H1 (cell line): ENCODE data around the gene PFN4. TPM values are rescaled to one million over a fixed set of nuclear protein-coding genes. Genes with fewer than 3 reads are reported as not detected.

Experiments used
- CTCF ChIA-PET: fragments of 300-600 bp; sonication (Branson Sonifier 250); formaldehyde crosslinking; loops from one replicate; lab custom pipeline; 2021; ENCODE audit not compliant: partially characterized antibody; lab: Charles Lee
- POLR2A ChIA-PET: fragments of 300-600 bp; sonication (Branson Sonifier 250); formaldehyde crosslinking; loops from one replicate; lab custom pipeline; 2021; ENCODE audit warnings: inconsistent platforms; ENCODE audit not compliant: partially characterized antibody; lab: Charles Lee
- DNase-seq, 2 experiments: peaks; one replicate each; pipeline versions ENCODE4 v3.0.0 to v3.0.0-alpha.2; 2010 to 2022; ENCODE audit warnings: low spot score in 2 of 2, low read depth in 1 of 2, mixed read lengths in 1 of 2
- FAIRE-seq: peaks from 2 replicates; lab custom pipeline; 2011; peaks lifted over from hg19 to GRCh38; lab: Jason Lieb, UNC
- H2AFZ ChIP-seq: 2 replicates; pipeline ENCODE4 v1.8.1; 2012; ENCODE audit warnings: low read length, inconsistent platforms
- H2AK5ac ChIP-seq: 2 replicates; pipeline ENCODE4 v1.6.1; 2013; ENCODE audit warnings: low read depth, low read length
- H2BK120ac ChIP-seq: replicated peaks from 2 replicates; pipeline ENCODE3; 2013; ENCODE audit warnings: low read depth, low read length, inconsistent platforms
- H2BK12ac ChIP-seq: 2 replicates; pipeline ENCODE4 v1.6.1; 2013; ENCODE audit warnings: low read depth, low read length
- H2BK15ac ChIP-seq: 2 replicates; pipeline ENCODE4 v1.6.1; 2013; ENCODE audit warnings: low read length
- H2BK20ac ChIP-seq: 2 replicates; pipeline ENCODE4 v1.6.1; 2013; ENCODE audit warnings: low read length
- H2BK5ac ChIP-seq: 2 replicates; pipeline ENCODE4 v1.6.1; 2013; ENCODE audit warnings: low read depth, low read length
- H3K14ac ChIP-seq: 2 replicates; pipeline ENCODE4 v1.6.1; 2013; ENCODE audit warnings: inconsistent platforms; ENCODE audit not compliant: insufficient read length
- H3K18ac ChIP-seq: 2 replicates; pipeline ENCODE4 v1.6.1; 2013; ENCODE audit warnings: low read length; ENCODE audit errors: extremely low read depth
- H3K23ac ChIP-seq: 2 replicates; pipeline ENCODE4 v1.6.1; 2013; ENCODE audit warnings: inconsistent platforms; ENCODE audit not compliant: insufficient read length
- H3K23me2 ChIP-seq: 2 replicates; pipeline ENCODE4 v1.6.1; 2013; ENCODE audit warnings: low read depth, low read length
- H3K27ac ChIP-seq: 2 replicates; pipeline ENCODE4 v1.6.1; 2011; ENCODE audit warnings: low read depth, low read length, inconsistent platforms
- H3K27me3 ChIP-seq, 4 experiments: replicated peaks in 1 of 4; 1 replicate in 1 of 4; 2 replicates in 3 of 4; pipeline versions ENCODE4 v1.6.1 to v1.8.1; 2011 to 2013; ENCODE audit warnings: low read length in 3 of 4, mild to moderate bottlenecking in 3 of 4, inconsistent platforms in 2 of 4, mixed read lengths in 2 of 4, moderate library complexity in 1 of 4; ENCODE audit not compliant: control insufficient read depth in 3 of 4, insufficient read depth in 3 of 4; ENCODE audit errors: extremely low read depth in 1 of 4
- H3K36me3 ChIP-seq, 4 experiments: 2 replicates each; pipeline versions ENCODE4 v1.6.1 to v1.8.1; 2011 to 2013; ENCODE audit warnings: mild to moderate bottlenecking in 4 of 4, low read length in 3 of 4, moderate library complexity in 2 of 4, control low read depth in 1 of 4, inconsistent platforms in 1 of 4; ENCODE audit not compliant: insufficient read depth in 4 of 4, control insufficient read depth in 2 of 4
- H3K4ac ChIP-seq: replicated peaks from 2 replicates; pipeline ENCODE3; 2013; ENCODE audit warnings: low read length, low read depth, mixed read lengths, inconsistent platforms; ENCODE audit not compliant: insufficient read length
- H3K4me1 ChIP-seq, 4 experiments: replicated peaks in 1 of 4; 1 replicate in 1 of 4; 2 replicates in 3 of 4; pipeline versions ENCODE4 v1.6.1 to v1.8.1; 2011 to 2013; ENCODE audit warnings: low read length in 3 of 4, inconsistent platforms in 2 of 4, mixed read lengths in 1 of 4; ENCODE audit not compliant: insufficient read depth in 4 of 4, control insufficient read depth in 3 of 4
- H3K4me2 ChIP-seq, 2 experiments: 2 replicates each; pipeline versions ENCODE4 v1.6.1 to v1.8.1; 2011 to 2013; ENCODE audit warnings: low read depth in 2 of 2, low read length in 2 of 2, control low read depth in 1 of 2, inconsistent platforms in 1 of 2, mild to moderate bottlenecking in 1 of 2; ENCODE audit not compliant: insufficient read depth in 1 of 2
- H3K4me3 ChIP-seq, 4 experiments: fragments of 200-600, 300-600 bp in 1 of 4; sonication (generic), shearing (Covaris generic), sonication (Bioruptor Twin) in 1 of 4; 2 replicates each; pipeline versions ENCODE4 v1.5.1 to v1.8.1; 2011 to 2016; ENCODE audit warnings: low read length in 4 of 4, low read depth in 3 of 4, control low read depth in 2 of 4, inconsistent platforms in 2 of 4, mild to moderate bottlenecking in 2 of 4, mixed read lengths in 1 of 4, moderate library complexity in 1 of 4; ENCODE audit not compliant: insufficient read depth in 2 of 4; ENCODE audit errors: extremely low read depth in 1 of 4
- H3K56ac ChIP-seq: replicated peaks from 2 replicates; pipeline ENCODE3; 2013; ENCODE audit warnings: low read depth, mild to moderate bottlenecking, mixed read lengths, low read length, inconsistent platforms; ENCODE audit not compliant: insufficient read length
- H3K79me1 ChIP-seq: 2 replicates; pipeline ENCODE4 v1.6.1; 2013; ENCODE audit warnings: low read depth, low read length, control low read depth
- H3K79me2 ChIP-seq, 2 experiments: 2 replicates each; pipeline versions ENCODE4 v1.6.1 to v1.8.1; 2012 to 2013; ENCODE audit warnings: low read length in 2 of 2, mild to moderate bottlenecking in 2 of 2, inconsistent platforms in 1 of 2; ENCODE audit not compliant: insufficient read depth in 2 of 2, control insufficient read depth in 1 of 2
- H3K9ac ChIP-seq, 4 experiments: replicated peaks in 1 of 4; 1 replicate in 1 of 4; 2 replicates in 3 of 4; pipeline versions ENCODE4 v1.6.1 to v1.8.1; 2011 to 2013; ENCODE audit warnings: low read depth in 3 of 4, low read length in 3 of 4, control low read depth in 2 of 4, mild to moderate bottlenecking in 2 of 4, moderate library complexity in 2 of 4, inconsistent platforms in 1 of 4; ENCODE audit errors: extremely low read depth in 1 of 4
- H3K9me3 ChIP-seq, 2 experiments: 2 replicates each; pipeline versions ENCODE4 v1.6.1 to v1.8.1; 2012 to 2013; ENCODE audit warnings: mild to moderate bottlenecking in 2 of 2, moderate library complexity in 2 of 2, control low read depth in 1 of 2, inconsistent platforms in 1 of 2, low read depth in 1 of 2, low read length in 1 of 2, mixed read lengths in 1 of 2; ENCODE audit not compliant: insufficient read depth in 2 of 2
- H4K20me1 ChIP-seq, 2 experiments: replicated peaks in 1 of 2; 2 replicates each; pipeline versions ENCODE3 to v1.8.1; 2011 to 2013; ENCODE audit warnings: inconsistent platforms in 2 of 2, low read length in 2 of 2, mild to moderate bottlenecking in 1 of 2; ENCODE audit not compliant: insufficient read depth in 2 of 2, control insufficient read depth in 1 of 2
- H4K5ac ChIP-seq: 2 replicates; pipeline ENCODE4 v1.6.1; 2013; ENCODE audit warnings: low read length, low read depth, mixed read lengths, inconsistent platforms; ENCODE audit not compliant: insufficient read length
- H4K8ac ChIP-seq: 2 replicates; pipeline ENCODE4 v1.8.0; 2013; ENCODE audit warnings: mild to moderate bottlenecking, moderate library complexity, low read length, inconsistent platforms; ENCODE audit not compliant: insufficient read depth; ENCODE audit errors: extremely low read depth
- H4K91ac ChIP-seq: replicated peaks from 2 replicates; pipeline ENCODE3; 2013; ENCODE audit warnings: low read length, mixed read lengths, inconsistent platforms; ENCODE audit not compliant: insufficient read length
- RXRA ChIP-seq: IDR thresholded peaks from 2 replicates; pipeline ENCODE4 v1.6.1; 2011; ENCODE audit warnings: low read depth, mild to moderate bottlenecking, low read length, moderate library complexity; ENCODE audit not compliant: insufficient read depth
- TEAD4 ChIP-seq: IDR thresholded peaks from 2 replicates; pipeline ENCODE4 v1.6.1; 2012; ENCODE audit warnings: low read depth, low read length, inconsistent platforms, mixed read lengths
- WGBS, 2 experiments: shearing (Covaris generic) in 1 of 2; methylation state at CpG; one replicate each; pipeline versions ENCODE4 v1.1.6 to v1.1.7; 2013 to 2015; ENCODE audit warnings: low lambda C conversion rate in 2 of 2, mixed read lengths in 2 of 2, inconsistent platforms in 1 of 2, low coverage in 1 of 2, missing lambda C conversion rate in 1 of 2; ENCODE audit not compliant: insufficient replicate concordance in 2 of 2, insufficient coverage in 1 of 2, insufficient read length in 1 of 2; ENCODE audit errors: extremely low coverage in 1 of 2, missing lambda C conversion rate in 1 of 2; 5-methylcytosine and 5-hydroxymethylcytosine counted together
- long read RNA-seq, 2 experiments: library from RNA in 1 of 2; library from capped mRNA in 1 of 2; stranded (forward); transcript quantifications; one replicate each; pipeline ENCODE4 v2.0.0, GENCODE V29; 2021; ENCODE audit warnings: inconsistent platforms in 1 of 2
- polyA minus RNA-seq, 3 experiments: library from RNA; depleted of rRNA, polyadenylated mRNA; stranded (reverse); fragments of >200 nt; gene quantifications; 1 replicate in 2 of 3; 2 replicates in 1 of 3; pipeline ENCODE4 v1.2.3, GENCODE V29; 2011
- polyA plus RNA-seq, 7 experiments: library from polyadenylated mRNA; depleted of rRNA in 3 of 7; stranded (reverse) in 5 of 7; unstranded in 2 of 7; fragments of >200 nt in 5 of 7; fragments of 200-250 nt in 2 of 7; gene quantifications; 1 replicate in 5 of 7; 2 replicates in 1 of 7; 4 replicates in 1 of 7; pipeline versions ENCODE4 v1.2.1 to v1.2.3, GENCODE V29; 2011 to 2013; ENCODE audit warnings: missing spikeins in 2 of 7, mixed read lengths in 2 of 7
- total RNA-seq: library from RNA; stranded (reverse); fragmentation: NEBNext Ultra II Directional; extraction: Animal tissue kit (Norgen Biotek cat#: 25700); gene quantifications from 2 replicates; pipeline ENCODE4 v1.2.1, GENCODE V29; 2021

The PFN4 gene
- not detected in 2 replicates for total RNA-seq
- polyA plus RNA-seq (2011; rRNA removed): not detected in 2 replicates
- 0.17 TPM for polyA plus RNA-seq (2011; cell fraction: cytosol; rRNA removed)
- polyA plus RNA-seq (2011; cell fraction: nucleus; rRNA removed): not detected
- polyA plus RNA-seq (2012, experiment 1 of 2): 0.48 TPM in 1 of 4 replicates, not detected in the others
- polyA plus RNA-seq (2012, experiment 2 of 2): not detected
- polyA plus RNA-seq (2013, experiment 1 of 2): 0.55 TPM
- 0.31 TPM for polyA plus RNA-seq (2013, experiment 2 of 2)
- not detected in 2 replicates for polyA minus RNA-seq (2011; rRNA and poly(A)+ RNA removed)
- 2.6 TPM for polyA minus RNA-seq (2011; cell fraction: cytosol; rRNA and poly(A)+ RNA removed)
- 3.8 TPM for polyA minus RNA-seq (2011; cell fraction: nucleus; rRNA and poly(A)+ RNA removed)
- long read RNA-seq, experiment 1: 0 reads
- long read RNA-seq, experiment 2: 0 reads

GRCh38 chr2:24123195-24123921 is at the start of gene PFN4, which contains the start of gene FAM228B:
Gene PFN4, minus strand, starts transcription at chr2:24123334. Its CDS starts 799 bp downstream, at chr2:24122535.
Gene FAM228B, plus strand, starts transcription at chr2:24123469. Its CDS starts 893 bp downstream, at chr2:24124362.
- Histone ChIP-seq H3K4ac (peak within 1 kb of the TSS; percentile 87), H3K56ac (peak within 1 kb of the TSS; percentile 54), H2BK20ac (peak within 1 kb of the TSS; percentile 64; the same call in 1 of the 2 replicates), H3K27me3 (peaks cover 0 to 10% (median 4%) of the 10 kb centered on the region in 4 experiments; a peak in 4 of 7 replicates), H3K4me1 (peaks cover 4 to 7% (median 6%) of the 10 kb centered on the region in 4 experiments; a peak in 6 of 7 replicates), H3K79me1 (no peaks in the 10 kb centered on the region), H3K36me3 (no peaks in the 10 kb centered on the region), H3K79me2 (no peaks in the 10 kb centered on the region), H3K9ac (peak within 1 kb of the TSS; percentile 49 to 80 (median 70); a peak in 6 of 7 replicates), H3K4me3 (peak within 1 kb of the TSS; percentile 60 to 68 (median 66)), H2BK120ac (peak within 1 kb of the TSS; percentile 85), H4K5ac (peak within 1 kb of the TSS; percentile 70), H3K23ac (no peak within 1 kb of the TSS), H4K91ac (peak within 1 kb of the TSS; percentile 60), H2AK5ac (no peak within 1 kb of the TSS), H2BK5ac (no peak within 1 kb of the TSS), H3K4me2 (peak within 1 kb of the TSS; percentile 75 to 80), H3K27ac (0 out of 2 replicates have a peak within 1 kb of the TSS, but pooled peaks have one; percentile 6), H2BK15ac (peak within 1 kb of the TSS; percentile 19; the same call in 1 of the 2 replicates), H3K18ac (peak within 1 kb of the TSS; percentile 76), H2AFZ (peak within 1 kb of the TSS; percentile 95), H4K20me1 (no peaks in the 10 kb centered on the region), H3K14ac (no peak within 1 kb of the TSS), H2BK12ac (0 out of 2 replicates have a peak within 1 kb of the TSS, but pooled peaks have one; percentile 39), H3K9me3 (no peaks in the 10 kb centered on the region), H3K23me2 (peaks cover 3% of the 10 kb centered on the region), H4K8ac (peak within 1 kb of the TSS; percentile 95)
- ChIA-PET CTCF (interaction anchor here (1.0 to 2.3 kb wide), 6 partner anchors 11 to 104 kb away, joined by 3 to 9 read pairs (median 5); partner anchors contain the start of gene TP53I3), POLR2A (interaction anchor here (0.9 to 2.2 kb wide), 5 partner anchors 13 to 44 kb away, joined by 3 to 24 read pairs (median 6); partner anchors contain the start of gene TP53I3)
- no peak for FAIRE-seq
- DNase-seq: peak in 1 of 2 experiments; percentile 84
- 2% methylated on average over 85 of the region's 103 CpGs; no CpG with 5 or more reads in 1 of the 2 experiments for WGBS, 2 experiments
- TF ChIP-seq TEAD4 (no peak), RXRA (no peak)
